ENCODE data around the gene MED23.

- no peak for TF ChIP-seq POLR2A (IDR thresholded peaks at IDR 0.05)
- TF ChIP-seq CTCF (IDR thresholded peaks at IDR 0.05): no peak
Measured at GRCh38 chr6:131655387-131655786, 27.3 kb upstream of the MED23 start.
